COR-L47 (cell line): ENCODE measurements around the gene PLD1.
A peak's percentile ranks its signal among the peaks of the same experiment; 100 is the strongest.

ENCODE experiments used
- DNase-seq: peaks from one replicate; lab custom pipeline; 2025; lab: John Stamatoyannopoulos, UW

PLD1 gene

DNA sequence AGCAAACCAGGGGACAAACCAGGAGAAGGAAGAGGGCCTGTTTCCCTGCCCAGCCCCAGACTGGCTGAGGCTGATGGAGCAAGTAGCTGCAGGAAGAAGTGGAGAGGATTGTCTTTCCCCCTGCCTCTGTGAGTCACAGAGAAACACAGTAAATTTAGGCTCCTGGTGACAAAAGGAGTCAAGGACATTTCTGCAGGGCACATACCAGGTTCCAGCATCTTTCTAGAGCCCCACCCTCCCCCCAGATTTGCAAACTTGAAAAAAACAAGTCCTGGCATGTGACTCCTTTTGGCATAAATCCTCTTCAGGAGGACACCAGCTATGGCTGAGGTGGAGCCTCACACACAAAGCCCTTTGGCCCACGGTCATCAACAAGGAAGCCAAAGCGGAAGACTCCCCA lies 17.8 kb downstream of the PLD1 start:
- DNase-seq: no peak

DNA sequence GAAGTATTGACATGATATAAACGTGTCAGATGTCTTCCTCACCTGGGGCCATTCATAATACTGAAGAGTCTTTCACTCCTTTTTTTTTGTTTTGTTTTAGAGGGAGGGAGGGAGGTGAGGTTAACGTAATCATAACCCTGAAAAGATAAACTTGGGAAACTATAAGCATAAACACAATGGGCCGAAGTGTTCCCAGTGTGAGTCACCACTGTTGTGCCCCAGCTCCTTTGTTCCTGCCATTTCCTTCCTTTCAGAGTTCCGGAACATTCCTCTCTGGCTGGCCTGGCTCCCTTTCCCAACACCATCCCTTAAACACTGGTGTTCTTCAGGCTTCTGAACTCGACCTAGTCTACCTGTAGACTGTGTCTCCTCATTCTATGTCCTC lies 18.6 kb downstream of the PLD1 start:
- peak; percentile 17 for DNase-seq

DNA sequence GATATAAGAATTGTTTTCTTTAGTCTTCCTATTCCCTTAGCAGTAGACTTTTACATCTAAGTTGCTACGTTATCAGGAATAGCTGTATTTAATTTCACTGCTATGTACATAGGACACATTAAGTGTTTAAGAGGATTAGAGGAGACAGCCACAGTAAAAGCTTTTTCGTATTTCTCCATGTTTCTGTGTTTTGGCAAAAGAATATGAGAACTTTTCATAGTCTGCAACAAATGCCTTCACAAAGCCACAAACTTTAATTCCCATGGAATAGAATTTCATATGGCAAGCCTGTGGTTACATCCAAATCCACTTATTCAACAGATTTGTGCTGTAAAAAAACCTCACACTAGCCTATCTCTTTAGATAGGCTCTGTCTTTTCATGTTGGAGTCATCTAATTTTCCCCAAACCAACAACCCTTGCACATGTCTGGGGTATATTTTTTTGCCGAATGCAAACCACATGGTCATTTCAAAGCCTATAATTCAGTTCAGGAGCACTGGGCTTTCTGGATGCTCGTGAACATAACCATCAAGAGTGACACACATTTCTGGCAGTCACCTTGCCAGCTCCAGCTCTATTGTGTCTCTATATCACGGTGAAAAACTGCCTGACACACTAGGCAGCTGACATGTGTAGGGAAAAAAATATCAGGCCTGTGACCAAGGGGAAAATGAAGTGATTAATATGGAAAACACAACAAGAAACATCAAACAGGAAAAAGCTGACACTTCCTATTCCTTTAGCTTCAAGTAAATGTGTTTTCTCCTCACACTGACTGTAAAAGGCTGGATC lies 19.2 kb downstream of the PLD1 start:
- no peak for DNase-seq

DNA sequence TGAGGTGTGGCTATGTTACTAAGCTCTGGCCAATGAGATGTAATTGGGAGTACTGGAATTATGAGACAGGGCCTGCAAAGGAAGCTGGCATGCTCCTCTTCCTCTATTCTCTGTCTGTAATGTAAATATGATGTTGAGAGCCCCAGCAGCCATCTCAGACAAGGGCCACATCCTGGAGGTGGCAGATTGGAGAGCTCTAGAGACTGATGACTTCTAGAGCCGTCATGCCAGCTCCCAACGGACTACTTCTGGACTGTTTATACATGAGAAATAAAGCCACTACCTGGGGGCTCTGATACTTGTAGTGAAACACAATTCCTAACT lies 19.7 kb downstream of the PLD1 start:
- no peak for DNase-seq

DNA sequence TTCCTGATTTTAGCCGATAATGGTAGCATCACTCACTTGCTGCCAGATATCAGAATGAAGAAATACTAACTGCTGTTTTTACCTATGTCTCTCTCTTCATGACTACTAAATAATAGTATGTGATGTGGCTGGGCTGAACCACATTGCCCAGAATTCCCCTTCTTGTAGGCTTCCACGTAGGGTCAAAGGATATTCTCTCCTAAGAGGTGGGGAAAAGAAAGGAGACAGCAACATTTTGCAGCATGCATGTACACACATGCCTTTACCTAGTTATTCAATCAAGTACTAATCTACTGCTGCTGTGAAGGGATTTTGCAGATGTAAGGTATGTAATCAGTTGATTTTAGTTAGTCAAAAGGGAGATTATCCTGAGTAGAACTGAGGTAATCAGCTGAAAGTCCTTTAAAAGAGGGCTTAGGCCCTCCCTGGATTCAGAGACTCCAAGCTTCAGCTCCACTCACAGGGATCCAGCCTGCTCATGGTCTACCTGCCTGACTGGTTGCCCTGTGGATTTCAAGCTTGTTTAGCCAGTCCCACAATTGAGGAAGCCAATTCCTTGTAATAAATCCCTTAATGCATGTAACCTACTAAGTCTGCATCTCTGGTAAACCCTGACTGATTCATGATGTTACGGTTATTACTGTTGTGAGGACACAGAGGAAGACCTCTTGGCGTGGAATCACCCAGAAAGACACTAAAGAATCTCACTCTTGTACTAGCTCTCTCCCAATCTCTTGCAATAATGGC lies 20.4 kb downstream of the PLD1 start:
- DNase-seq: no peak

DNA sequence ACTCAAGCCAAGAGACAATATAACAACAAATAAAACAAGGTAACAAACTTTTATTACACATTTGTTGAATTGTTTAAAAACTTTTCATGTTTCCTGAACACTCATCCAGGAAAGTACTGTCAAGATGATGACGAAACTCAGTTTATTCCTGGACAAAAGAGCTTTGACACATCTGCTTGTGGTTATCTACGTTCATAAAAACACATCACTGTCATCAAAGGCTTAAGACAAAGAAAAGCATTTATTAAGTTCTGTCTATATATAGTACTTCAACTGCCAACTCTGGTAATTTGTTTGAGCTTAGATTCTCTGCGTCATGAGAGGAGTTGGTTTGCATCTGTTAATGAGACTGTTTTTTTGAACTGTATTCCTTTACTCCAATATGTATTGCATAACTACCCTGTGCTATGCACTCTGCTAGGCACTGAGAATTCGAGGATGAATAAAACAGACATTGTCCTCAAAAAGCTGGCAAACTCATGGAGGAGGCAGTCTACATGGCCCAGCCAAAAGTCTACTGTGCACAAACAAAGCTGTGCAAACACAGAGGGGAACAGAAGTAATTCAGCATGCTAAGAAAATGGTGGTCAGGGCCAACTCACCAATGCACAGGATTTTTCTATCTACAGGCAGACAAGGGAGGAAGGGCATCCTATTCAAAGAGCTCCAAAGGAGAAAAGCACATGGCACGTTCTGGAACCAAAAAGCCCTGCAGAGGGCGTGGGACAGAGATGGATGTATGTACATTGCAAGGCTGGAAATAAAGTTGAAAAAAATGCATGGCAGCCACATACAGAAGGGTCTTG lies 21.5 kb downstream of the PLD1 start:
- no peak for DNase-seq

DNA sequence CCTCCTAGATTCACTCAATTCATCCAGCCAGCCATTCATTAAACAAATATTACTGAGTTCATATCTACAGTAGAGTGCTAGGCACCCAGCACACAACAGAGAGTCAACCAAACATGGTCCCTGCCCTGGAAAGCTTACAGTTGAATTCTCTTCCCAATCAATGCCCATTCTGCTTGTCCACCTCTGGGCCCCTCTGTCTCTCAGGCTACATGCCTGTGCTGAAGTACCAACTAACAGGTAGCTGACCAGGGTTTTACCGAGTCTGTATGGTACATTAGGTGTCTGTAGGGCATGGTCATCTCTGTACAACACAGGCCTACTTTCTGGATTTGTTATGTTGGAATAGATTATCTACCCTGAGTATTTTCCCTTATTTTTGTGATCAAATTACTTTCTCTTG lies 23.3 kb downstream of the PLD1 start:
- no peak for DNase-seq

DNA sequence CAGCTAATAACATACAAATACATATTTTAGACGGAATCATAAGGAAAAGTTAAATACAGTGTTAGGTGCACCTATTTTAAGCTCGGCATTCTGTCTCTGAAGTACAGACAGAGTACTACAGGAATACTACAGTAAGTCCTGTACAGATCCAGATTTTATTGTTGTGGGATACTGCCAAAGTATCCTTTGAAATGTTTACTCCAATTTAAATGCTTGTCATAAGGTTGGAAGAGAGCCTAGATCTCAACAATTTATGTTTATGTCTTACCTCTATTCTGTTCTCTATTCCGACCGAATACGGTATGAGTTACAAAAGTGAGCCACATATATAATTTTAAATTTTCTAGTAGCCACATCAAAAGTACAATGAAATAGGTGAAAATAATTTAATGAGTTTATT lies 25.3 kb downstream of the PLD1 start:
- DNase-seq: no peak

DNA sequence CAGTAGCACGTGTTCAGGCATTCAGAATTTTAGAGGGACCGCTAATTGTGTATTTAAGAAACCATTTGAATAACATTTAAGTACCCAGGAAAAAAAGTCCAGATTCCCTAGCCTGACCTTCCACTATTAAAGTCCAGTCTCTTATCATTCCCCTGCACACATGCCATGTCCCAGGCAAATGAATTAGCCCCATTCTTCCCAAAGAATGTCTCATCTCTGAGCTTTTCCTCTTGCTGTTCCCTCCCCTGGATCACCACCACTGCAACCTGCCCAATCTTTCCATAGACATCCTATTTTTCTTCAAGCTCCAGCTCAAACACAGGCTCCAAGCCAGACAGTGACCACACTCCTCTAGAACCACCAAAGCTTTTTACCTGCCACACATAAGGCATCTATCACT lies 25.9 kb downstream of the PLD1 start:
- DNase-seq: no peak

DNA sequence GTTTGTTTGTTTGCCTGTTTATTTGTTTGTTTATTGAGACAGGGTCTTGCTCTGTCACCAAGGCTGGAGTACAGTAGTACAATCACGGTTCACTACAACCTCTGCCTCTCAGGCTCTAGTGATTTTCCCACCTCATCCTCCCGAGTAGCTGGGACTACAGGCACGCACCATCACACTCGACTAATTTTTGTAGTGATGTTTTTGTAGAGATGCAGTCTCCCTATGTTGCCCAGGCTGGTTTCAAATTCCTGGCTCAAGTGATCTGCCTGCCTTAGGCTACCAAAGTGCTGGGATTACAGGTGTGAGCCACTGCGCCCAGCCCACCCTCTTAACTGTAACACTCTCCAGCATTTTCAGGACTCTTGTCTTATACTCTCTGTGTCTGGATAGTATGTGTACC lies 26.7 kb downstream of the PLD1 start:
- no peak for DNase-seq

DNA sequence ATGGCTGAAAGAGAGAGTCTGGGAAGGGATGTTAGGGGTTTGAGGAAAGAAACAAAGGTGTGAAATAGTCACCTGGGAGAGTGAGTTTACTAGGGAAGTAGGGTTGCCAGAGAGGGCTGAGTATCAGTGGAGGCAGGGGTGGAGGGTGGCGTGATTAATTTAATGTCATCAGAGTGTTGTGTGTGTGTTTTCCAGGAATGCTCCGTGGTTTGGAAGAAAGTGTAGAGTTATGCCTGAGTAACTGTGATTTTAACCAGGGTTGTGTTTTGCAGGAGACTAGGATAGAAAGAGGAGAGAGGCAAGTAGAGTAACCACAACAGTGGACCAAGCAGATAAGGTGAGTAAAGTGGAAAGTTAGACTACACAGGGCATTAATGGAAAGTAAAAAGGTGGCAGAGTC lies 27.2 kb downstream of the PLD1 start:
- no peak for DNase-seq

DNA sequence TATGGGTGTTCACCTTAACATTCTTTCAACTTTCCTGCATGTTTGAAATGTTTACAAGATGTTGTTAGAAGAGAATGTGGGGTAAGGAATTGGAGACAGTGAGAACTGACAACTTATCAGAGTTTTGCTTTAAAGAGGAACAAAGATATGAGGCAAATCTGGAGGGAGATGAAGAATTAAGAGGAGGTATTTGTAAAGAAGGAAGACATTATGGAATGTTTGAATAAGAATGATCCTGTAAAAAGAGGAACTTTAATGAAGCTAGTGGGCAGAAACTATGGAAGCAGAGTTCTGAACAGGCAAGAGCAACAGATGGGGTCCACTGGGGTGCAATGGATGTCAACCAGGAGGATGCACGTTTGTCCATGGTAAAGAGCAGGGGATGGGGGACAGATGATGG lies 27.7 kb downstream of the PLD1 start:
- no peak for DNase-seq

DNA sequence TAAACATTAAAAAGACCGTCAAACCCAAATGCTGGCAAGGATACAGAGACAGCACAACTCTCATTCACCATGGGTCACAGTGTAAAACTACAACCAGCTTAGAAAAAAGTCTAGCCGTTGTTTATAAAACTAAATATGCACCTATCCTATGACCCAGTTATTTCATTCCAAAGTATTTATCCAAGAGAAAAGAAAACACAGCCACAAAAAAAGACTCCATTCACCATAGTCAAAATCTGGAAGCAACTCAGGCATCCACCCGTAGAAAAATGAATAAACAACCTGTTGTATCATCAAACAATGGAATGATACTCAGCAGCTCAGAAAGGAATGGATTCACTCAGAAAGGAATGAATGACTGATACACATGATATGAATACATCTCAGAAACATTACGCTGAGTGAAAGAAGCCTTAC lies 28.6 kb downstream of the PLD1 start:
- no peak for DNase-seq

DNA sequence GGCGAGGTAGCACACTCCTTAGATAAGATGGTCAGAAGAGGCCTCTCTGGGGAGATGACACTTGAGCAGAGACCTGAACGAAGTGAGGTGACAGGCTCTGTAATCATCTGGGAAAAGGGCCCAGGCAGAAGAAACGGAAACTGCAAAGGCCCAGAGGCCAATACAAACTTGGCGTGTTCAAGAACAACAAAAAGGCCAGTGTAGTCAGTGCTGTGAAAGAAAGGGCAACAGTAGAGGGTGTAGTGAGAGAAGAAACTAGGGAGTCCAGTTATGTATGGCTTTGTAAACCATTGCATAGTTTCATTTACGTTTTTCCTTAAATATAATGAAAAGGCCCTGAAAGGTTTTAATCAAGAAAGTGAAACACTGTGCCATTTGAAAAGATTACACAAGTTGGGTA lies 31.8 kb downstream of the PLD1 start:
- no peak for DNase-seq

DNA sequence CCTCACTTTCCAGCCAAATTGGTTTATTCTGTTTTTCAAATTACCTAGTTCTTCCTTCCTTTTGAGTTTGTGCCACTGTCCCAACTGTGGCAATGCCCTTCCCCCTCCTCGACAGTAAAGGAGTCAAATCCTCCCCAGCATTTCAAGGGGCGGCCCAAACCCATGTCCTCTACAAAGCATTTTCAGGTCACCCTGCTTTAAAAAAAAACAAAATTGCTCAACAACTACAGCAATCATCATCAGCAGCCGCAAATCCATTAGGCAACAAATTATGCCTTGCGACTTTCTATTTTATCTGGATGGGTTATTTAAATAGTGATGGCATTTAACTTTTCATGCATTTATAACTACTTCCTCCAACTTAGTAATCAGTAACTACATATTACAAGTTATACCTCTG lies 32.7 kb downstream of the PLD1 start:
- no peak for DNase-seq

DNA sequence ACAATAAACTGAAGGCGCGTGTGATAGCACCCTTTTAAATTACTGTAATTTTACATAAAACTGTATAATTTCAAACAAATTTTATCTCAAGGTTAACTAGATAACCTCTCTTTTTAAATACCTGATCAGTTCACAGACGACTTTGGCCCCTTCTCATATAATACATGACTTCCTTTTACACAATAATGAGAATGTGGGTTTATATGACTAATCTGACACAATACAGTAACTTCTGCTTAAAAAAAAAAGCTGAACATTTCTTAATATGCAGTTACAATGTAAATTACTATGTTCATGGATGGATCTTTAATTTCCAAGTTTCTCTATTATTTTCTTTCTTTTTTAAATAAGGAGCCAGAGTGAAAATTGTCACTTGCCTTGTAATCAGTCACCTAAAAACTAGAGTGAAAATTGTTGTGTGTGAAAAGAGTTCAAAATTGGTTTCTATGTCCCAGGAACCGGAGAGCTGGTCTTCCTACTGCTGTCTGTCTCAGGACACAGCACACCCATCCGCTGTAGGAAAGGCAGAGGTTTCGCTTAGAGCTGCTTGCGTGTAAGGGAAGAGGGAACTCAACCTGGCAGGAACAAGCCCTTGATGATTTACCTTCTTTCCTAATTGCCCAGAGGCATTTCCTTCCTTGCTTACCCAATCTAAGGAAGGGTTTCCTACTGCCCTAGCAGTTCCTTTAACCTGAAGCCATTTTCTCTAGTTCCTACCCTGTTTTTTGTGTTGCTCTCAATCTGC lies 33.3 kb downstream of the PLD1 start:
- DNase-seq: no peak

DNA sequence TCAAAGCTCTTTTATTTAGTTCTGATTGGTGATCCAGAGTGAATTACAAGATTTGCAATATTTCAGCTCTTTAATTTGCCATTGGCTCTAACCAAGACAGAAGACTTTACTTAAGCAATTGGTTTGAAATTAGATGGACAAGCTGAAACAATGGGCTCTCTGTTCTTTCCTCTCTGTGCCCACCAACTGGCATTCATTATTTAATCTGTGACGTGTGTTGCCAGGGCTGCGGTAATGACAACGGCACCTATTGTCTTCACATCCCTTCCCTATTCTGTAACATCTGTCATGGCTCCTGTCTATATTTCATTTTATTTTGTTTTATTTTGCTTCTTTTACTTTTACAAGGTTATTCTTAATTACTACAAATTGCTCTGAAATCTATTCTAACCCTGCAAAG lies 33.9 kb downstream of the PLD1 start:
- DNase-seq: peak; percentile 64

DNA sequence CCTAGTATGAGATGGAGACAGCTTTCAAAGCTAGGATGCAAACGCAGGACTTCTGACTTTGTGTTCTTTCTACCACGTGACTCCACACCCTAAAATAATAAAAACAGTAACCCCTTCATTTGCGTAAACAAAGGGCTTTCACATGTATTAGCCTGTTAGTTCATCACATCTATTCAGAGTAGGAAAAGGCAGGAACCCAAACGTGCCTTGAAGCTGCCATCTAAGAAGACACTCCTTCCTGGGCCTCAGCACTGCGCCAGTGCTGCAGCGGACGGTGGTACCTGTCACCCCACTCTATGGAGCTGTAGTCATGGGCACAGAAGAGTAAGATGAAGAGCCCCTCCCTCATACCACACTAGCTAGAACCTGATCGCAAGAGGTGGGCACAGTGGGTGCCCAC lies 34.3 kb downstream of the PLD1 start:
- no peak for DNase-seq

DNA sequence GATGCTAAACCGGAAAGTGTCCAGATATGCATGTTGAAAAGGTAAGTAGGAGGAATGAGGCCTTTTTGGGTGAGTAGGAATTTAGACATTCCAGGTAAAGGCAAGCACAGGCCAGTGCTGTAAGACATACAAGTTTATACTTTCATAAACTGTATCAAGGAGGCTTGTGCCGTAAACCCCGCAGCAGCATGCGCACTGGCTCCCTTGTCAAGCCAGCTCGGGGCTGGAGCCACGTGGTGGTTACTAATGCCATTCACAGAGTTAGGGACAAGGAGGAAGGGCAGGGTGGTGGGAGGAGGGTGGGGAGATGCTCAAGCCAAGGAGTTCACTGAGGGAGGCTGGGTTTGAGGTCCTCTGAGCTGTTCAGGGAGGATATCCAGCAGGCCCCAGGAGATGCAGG lies 35.8 kb downstream of the PLD1 start:
- no peak for DNase-seq

DNA sequence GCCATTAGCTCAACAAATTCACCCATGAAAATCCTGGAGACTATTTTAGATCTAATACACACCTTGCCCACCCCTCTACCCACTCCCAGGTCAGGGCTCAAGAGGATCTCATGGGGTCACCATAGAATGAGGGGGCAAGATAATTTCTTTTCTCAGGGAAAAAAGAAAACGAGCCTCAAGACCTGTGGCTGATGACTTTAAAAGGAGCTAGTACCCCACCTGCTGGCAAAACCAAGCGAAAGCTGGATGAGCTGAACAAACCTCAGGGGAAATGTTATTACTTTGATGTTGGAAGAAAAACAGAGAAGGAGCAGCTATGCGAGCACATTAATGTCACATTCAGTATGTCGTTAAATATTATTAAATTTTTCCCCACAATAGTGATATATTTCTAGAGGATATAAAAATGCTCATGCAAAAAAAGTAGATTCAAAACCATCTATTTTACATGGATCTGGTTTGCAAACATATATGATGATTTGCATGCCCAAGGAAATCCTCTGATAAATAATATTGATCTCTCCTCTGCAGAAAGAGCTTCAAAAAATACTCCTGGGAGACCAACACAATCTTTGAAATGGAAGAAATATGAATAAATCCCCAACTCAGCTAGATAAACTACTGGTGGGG lies 37.7 kb downstream of the PLD1 start:
- peak; percentile 71 for DNase-seq

DNA sequence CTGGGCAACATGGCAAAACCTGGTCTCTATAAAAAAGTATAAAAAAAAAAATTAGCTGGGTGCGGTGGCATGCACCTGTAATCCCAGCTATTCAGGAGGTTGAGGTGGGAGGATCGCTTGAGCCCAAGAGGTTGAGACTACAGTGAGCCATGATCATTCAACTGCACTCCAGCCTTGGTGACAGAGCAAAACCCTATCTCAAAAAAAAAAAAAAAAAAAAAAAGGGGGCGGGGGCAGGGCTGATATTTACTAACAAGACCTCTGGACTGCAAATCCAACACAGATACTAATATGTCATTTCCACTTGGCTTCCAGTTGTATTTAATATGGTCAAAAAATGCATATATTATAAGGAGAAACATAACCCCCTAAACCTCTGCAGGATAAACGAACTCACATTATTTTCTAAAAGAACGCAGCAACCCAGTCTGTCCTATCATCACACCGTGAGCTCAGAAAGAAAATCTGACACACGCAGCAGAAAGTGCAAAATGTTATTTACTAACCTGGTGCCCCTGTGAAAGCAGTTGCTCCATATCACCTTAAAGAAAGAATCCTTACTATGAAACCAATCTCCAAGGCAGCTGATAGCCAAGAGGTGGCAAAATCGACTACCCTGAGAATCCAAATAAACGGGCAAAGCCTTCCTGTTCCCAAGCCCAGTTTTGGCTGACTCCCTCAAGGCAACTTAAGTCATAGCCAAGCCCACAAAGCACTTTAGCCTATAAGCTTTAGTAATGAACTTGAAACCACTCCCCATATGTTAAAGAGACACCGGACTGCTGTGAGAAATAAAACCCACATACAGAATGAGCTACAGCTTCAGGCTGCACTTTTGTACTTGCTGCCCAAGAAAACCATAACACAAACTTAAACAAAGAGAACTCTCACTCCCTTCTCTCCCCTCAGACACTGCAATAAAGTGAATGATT lies 39.3 kb downstream of the PLD1 start:
- no peak for DNase-seq
